Inferior parietal cortex (tissue), 1 donor: Measurements from ENCODE around the gene NTM.
A peak's percentile ranks its signal among the peaks of the same experiment; 100 is the strongest.

Source experiments
- DNase-seq: peaks from one replicate; pipeline ENCODE4 v3.0.0-alpha.2; 2016; ENCODE audit errors: extremely low spot score

The NTM gene

GRCh38 chr11:131687291-131688047 lies 317.1 kb downstream of the NTM start:
- no peak for DNase-seq

GRCh38 chr11:131688048-131688693 lies 317.8 kb downstream of the NTM start:
- DNase-seq: peak; percentile 70

- DNase-seq: no peak
Observed at GRCh38 chr11:131689049-131689925, 318.9 kb downstream of the NTM start.

- DNase-seq: no peak
Observed at GRCh38 chr11:131690362-131690761, 319.9 kb downstream of the NTM start.

GRCh38 chr11:131690776-131691175 lies 320.4 kb downstream of the NTM start:
- no peak for DNase-seq

GRCh38 chr11:131691181-131692041 lies 321.0 kb downstream of the NTM start:
- peak; percentile 20 for DNase-seq

- no peak for DNase-seq
Observed at GRCh38 chr11:131692151-131692550, 321.7 kb downstream of the NTM start.

- no peak for DNase-seq
Observed at GRCh38 chr11:131692961-131693360, 322.5 kb downstream of the NTM start.

- peak; percentile 63 for DNase-seq
Observed at GRCh38 chr11:131693756-131694155, 323.3 kb downstream of the NTM start.

GRCh38 chr11:131694526-131695424 lies 324.4 kb downstream of the NTM start:
- peak; percentile 82 for DNase-seq

- DNase-seq: no peak
Observed at GRCh38 chr11:131695889-131696429, 325.5 kb downstream of the NTM start.

- DNase-seq: no peak
Observed at GRCh38 chr11:131696690-131697089, 326.3 kb downstream of the NTM start.

GRCh38 chr11:131703311-131703710 lies 332.9 kb downstream of the NTM start:
- DNase-seq: no peak

- DNase-seq: no peak
Observed at GRCh38 chr11:131704682-131705081, 334.3 kb downstream of the NTM start.

- no peak for DNase-seq
Observed at GRCh38 chr11:131710511-131710910, 340.1 kb downstream of the NTM start.

- no peak for DNase-seq
Observed at GRCh38 chr11:131712897-131713296, 342.5 kb downstream of the NTM start.

GRCh38 chr11:131713529-131714134 lies 343.2 kb downstream of the NTM start:
- DNase-seq: no peak

- DNase-seq: no peak
Observed at GRCh38 chr11:131717616-131718015, 347.2 kb downstream of the NTM start.

GRCh38 chr11:131723088-131723487 lies 352.7 kb downstream of the NTM start:
- DNase-seq: no peak
